HG02798 (cell line): ENCODE measurements around the gene ABHD6.
"Not testable (repeated sequence)": the region's sequence is repeated elsewhere in the genome, so short reads cannot be mapped to it uniquely, and the experiment has no call there.

Experiments used
- ATAC-seq: cut with Tn5 transposase; IDR thresholded peaks from one replicate; pipeline ENCODE4 v1.9.1; 2021; ENCODE audit warnings: mild to moderate bottlenecking; ENCODE audit not compliant: unreplicated experiment, poor library complexity

ABHD6 gene

GRCh38 chr3:58207954-58208353 lies 29.6 kb upstream of the ABHD6 start:
- ATAC-seq, result no peak

DNA sequence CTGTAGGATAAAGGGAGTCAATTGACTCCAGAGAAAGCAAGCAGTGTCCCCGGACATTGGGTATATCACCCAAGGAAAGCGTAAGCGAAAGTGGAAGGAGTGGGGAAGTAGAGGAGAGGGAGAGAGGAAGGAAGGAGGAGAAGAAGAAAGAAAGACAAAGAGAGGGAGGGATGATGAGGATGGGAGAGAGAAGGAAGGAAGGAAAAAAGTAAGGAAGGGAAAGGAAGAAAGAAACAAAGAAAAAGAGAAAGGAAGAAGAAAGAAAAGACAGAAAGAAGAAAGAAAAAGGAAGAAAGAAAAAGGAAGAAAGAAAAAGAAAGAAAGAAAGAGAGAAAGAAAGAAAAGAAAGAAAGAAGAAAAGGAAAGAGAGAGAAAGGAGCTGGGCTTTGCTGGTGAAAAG lies 27.7 kb upstream of the ABHD6 start:
- ATAC-seq, result no peak

- ATAC-seq, result no peak
Measured at GRCh38 chr3:58210761-58211460, 26.7 kb upstream of the ABHD6 start, which contains the start of gene DNASE1L3. TSS of gene DNASE1L3 (minus strand) at chr3:58210972. CDS start at chr3:58210906, 66 bp downstream.

- ATAC-seq, result peak; percentile 77
Measured at GRCh38 chr3:58214484-58215316, 22.9 kb upstream of the ABHD6 start.

DNA sequence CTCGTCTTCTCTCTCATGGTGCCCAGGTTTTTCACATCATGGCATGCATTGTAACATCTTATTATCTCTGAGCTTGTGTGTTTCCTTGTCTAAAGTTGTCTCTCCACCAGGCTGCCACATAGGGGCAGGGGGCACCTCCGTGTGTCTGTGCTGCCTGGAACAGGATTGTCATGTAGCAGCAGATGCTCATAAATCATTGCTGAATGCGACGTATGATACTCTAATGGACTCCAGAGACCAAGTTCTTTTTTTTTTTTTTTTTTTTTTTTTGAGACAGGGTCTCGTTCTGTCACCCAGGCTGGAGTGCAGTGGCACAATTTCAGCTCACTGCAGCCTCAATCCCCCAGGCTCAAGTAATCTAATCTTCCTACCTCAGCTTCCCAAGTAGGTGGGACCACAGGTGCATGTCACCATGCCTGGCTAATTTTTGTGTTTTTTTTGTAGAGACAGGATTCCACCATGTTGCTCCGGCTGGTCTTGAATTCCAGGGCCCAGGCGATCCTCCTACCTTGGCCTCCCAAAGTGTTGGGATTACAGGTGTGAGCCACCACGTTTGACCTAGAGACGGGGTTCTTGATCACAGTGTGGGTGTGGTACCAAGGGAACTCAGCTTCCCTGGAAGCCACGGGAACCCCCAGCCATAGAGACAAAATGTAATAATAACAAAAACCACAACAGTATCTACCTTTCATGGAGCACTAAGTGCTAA lies 22.1 kb upstream of the ABHD6 start:
- ATAC-seq, result peak; percentile 9

DNA sequence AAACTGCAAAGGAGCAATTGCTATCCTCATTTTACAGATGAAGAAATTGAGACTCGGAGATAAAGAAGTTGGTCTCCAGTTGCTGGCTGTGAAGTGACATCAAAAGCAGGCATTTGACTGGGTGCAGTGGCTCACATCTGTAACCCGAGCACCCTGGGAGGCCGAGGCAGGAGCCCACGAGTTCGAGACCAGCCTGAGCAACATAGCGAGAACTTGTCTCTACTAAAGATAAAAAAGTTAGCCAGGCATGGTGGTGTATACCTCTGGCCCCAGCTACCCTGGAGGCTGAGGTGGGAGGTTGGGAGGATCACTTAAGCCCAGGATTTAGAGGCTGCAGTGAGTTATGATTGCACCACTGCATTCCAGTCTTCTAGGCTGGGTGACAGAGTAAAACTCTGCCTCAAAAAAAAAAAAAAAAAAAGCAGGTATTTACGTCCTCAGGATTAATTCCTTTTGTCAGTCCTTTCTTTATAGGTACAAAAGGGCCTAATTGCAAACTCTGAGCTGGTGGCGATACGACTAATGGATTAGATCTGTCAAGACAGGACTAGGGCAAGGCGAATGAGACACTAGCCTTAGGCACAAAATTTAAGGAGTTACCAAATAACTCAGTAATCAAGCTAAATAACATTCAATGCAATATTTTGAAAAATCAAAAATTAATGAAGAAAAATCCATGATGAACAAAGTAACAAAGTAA lies 20.9 kb upstream of the ABHD6 start:
- ATAC-seq, result no peak

GRCh38 chr3:58217209-58217811 lies 20.3 kb upstream of the ABHD6 start:
- peak; percentile 47 for ATAC-seq

DNA sequence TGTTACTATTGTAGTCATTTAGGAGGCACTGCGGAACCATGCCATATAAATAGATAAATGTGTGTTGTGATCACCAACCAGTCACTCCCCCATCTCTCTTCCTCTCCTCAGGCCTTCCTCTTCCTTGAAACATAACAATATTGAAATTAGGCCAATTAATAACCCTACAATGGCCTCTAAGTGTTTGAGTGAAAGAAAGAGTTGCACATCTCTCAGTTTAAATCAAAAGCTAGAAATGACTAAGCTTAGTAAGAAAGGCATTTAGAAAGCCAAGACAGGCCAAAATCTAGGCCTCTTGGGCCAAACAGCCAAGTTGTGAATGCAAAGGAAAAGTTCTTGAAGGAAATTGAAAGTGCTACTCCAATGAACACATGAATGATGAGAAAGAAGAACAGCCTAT lies 18.7 kb upstream of the ABHD6 start:
- ATAC-seq, result no peak

GRCh38 chr3:58222161-58222724 lies 15.3 kb upstream of the ABHD6 start:
- ATAC-seq, result no peak

- no peak for ATAC-seq
Measured at GRCh38 chr3:58223855-58224254, 13.7 kb upstream of the ABHD6 start.

- ATAC-seq, result not testable (repeated sequence)
Measured at GRCh38 chr3:58227933-58228332, 9.7 kb upstream of the ABHD6 start.

DNA sequence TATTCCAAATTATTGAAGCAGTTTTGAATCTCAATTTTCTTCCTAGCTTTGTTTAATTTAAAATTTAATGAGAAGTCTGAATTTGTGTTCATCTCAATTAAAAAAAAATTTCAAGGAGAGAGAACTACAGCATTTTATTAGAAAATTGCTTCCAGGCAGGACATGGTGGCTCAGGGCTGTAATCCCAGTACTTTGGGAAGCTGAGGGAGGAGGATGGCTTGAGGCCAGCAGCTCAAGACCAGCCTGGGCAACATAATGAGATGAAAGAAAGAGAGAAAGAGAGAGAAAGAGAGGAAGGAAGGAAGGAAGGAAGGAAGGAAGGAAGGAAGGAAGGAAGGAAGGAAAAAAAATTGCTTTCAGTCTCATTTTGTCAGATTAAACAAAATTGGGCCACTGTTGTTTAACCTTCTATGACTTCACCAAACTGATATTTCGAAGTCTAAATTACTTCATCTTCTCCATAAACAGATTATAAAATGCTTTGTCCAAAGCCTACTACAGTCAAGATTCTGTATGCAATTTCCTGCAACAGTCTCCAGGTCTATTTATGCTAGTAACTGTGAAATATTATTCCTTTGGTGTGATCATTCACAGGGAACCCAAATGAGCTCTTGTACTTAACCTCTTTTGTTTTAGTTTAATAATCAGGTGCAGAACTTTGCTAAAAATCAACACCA lies 6.6 kb upstream of the ABHD6 start:
- ATAC-seq, result no peak

- no peak for ATAC-seq
Measured at GRCh38 chr3:58231666-58232065, 5.9 kb upstream of the ABHD6 start.

DNA sequence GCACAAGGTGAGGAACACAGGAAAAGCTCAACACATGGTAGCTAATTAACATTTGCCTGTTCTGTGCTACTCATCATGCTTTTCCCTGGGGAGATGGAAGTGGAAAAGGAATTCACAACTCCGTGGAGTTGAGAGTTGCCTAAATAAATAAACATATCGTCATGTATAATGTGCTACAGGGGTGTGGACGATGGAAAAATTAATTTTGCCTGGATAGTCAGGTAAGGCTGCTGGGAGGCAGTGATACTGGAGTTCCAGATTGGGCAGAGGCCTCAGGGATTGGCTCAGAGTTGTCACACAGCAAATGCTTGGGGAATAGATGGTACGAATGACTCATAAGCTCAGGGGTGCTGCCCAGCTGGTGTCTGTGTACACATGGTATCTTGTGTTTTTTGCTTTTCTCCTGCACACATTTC lies 3.1 kb upstream of the ABHD6 start:
- no peak for ATAC-seq

- no peak for ATAC-seq
Measured at GRCh38 chr3:58235970-58236369, 1.6 kb upstream of the ABHD6 start.

- ATAC-seq, result no peak
Measured at GRCh38 chr3:58236527-58237237, 910 bp upstream of the ABHD6 start.

- peak; percentile 33 for ATAC-seq
Measured at GRCh38 chr3:58237941-58238681, 519 bp downstream of the ABHD6 start.

- no peak for ATAC-seq
Measured at GRCh38 chr3:58238830-58239229, 1.2 kb downstream of the ABHD6 start.
